HepG2 (cell line): ENCODE measurements around the gene KRT15. TPM values are rescaled to one million over a fixed set of nuclear protein-coding genes. Genes with fewer than 3 reads are reported as not detected.

Experiments used
- HDAC1 ChIP-seq: sonication (generic); formaldehyde crosslinking; IDR thresholded peaks from 2 replicates; pipeline ENCODE4 v1.5.1; 2020; ENCODE audit warnings: mild to moderate bottlenecking, missing genetic modification reagents
- HNRNPH1 ChIP-seq: fragments of 200-400 bp; formaldehyde crosslinking; optimal IDR thresholded peaks from 2 replicates; pipeline ENCODE3; 2017; ENCODE audit warnings: mild to moderate bottlenecking, low read depth, low read length
- IRF9 ChIP-seq: sonication (generic); formaldehyde crosslinking; IDR thresholded peaks from 2 replicates; pipeline ENCODE4 v1.8.0; 2022; ENCODE audit warnings: missing genetic modification reagents, mild to moderate bottlenecking, borderline replicate concordance
- KAT7 ChIP-seq: IDR thresholded peaks from 2 replicates; pipeline ENCODE4 v1.6.1; 2018; ENCODE audit warnings: borderline replicate concordance, missing compliant biosample characterization
- RAD21 ChIP-seq: fragments of 450-650 bp; formaldehyde crosslinking; IDR thresholded peaks from 2 replicates; pipeline ENCODE4 v1.5.0; 2020; ENCODE audit warnings: mild to moderate bottlenecking
- SAFB2 ChIP-seq: sonication (generic); formaldehyde crosslinking; IDR thresholded peaks from 2 replicates; pipeline ENCODE4 v1.5.1; 2020; ENCODE audit warnings: missing genetic modification reagents, low read depth, mild to moderate bottlenecking, borderline replicate concordance
- SNAI1 ChIP-seq: sonication (generic); formaldehyde crosslinking; IDR thresholded peaks from 2 replicates; pipeline ENCODE4 v1.5.0; 2020; ENCODE audit warnings: mild to moderate bottlenecking, missing genetic modification reagents, borderline replicate concordance
- ZNF777 ChIP-seq: sonication (generic); formaldehyde crosslinking; IDR thresholded peaks from 2 replicates; pipeline ENCODE4 v1.4.0; 2020; ENCODE audit warnings: missing genetic modification reagents
- ZNF792 ChIP-seq: IDR thresholded peaks from 2 replicates; pipeline ENCODE4 v1.6.1; 2016
- polyA plus RNA-seq, 8 experiments: library from polyadenylated mRNA; depleted of rRNA in 3 of 8; stranded (reverse) in 7 of 8; unstranded in 1 of 8; fragments of >200 nt; fragmentation: Illumina TruSeq in 4 of 8; extraction: Trizol in 4 of 8; gene quantifications; 2 replicates each; pipeline versions ENCODE4 v1.2.1 to v1.2.3, GENCODE V29; 2011 to 2016; ENCODE audit warnings: low read depth in 4 of 8, missing spikeins in 1 of 8, mixed read lengths in 1 of 8; ENCODE audit not compliant: insufficient read depth in 1 of 8
- total RNA-seq, 5 experiments: library from RNA; depleted of rRNA; stranded (reverse); fragments of >200 nt; fragmentation: Illumina TruSeq; extraction: Trizol; gene quantifications; 2 replicates each; pipeline ENCODE4 v1.2.3, GENCODE V29; 2016; ENCODE audit warnings: low read depth in 1 of 5
- TF ChIP-seq, protein P1 (sequence below), 2 experiments: sonication (generic) in 1 of 2; formaldehyde crosslinking in 1 of 2; IDR thresholded peaks; 2 replicates each; pipeline versions ENCODE4 v1.4.0 to v1.6.1; 2016 to 2020; ENCODE audit warnings: borderline replicate concordance in 1 of 2, low read depth in 1 of 2, mild to moderate bottlenecking in 1 of 2, missing genetic modification reagents in 1 of 2

KRT15 gene
- total and polyA plus RNA-seq, 2 of the 13 experiments (the other 11 are each of a cell fraction or from before 2014, with no cell fraction given), result 0.46 to 0.63 TPM

GRCh38 chr17:41547378-41547841 lies 28.7 kb upstream of the KRT15 start (continued):
- TF ChIP-seq KAT7 (CRISPR knock-in tag), result no peak
- TF ChIP-seq, protein P1, sequence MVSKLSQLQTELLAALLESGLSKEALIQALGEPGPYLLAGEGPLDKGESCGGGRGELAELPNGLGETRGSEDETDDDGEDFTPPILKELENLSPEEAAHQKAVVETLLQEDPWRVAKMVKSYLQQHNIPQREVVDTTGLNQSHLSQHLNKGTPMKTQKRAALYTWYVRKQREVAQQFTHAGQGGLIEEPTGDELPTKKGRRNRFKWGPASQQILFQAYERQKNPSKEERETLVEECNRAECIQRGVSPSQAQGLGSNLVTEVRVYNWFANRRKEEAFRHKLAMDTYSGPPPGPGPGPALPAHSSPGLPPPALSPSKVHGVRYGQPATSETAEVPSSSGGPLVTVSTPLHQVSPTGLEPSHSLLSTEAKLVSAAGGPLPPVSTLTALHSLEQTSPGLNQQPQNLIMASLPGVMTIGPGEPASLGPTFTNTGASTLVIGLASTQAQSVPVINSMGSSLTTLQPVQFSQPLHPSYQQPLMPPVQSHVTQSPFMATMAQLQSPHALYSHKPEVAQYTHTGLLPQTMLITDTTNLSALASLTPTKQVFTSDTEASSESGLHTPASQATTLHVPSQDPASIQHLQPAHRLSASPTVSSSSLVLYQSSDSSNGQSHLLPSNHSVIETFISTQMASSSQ (IDR thresholded peaks at IDR 0.05; ENCODE audit: low read depth), result no peak
- TF ChIP-seq, protein P1 (CRISPR knock-in tag; IDR thresholded peaks at IDR 0.05; ENCODE audit: borderline replicate concordance), result no peak
- no peak for TF ChIP-seq SAFB2 (CRISPR knock-in tag)
- no peak for TF ChIP-seq IRF9 (CRISPR knock-in tag)
- TF ChIP-seq RAD21 (CRISPR knock-in tag), result no peak
- no peak for TF ChIP-seq HDAC1 (CRISPR knock-in tag)
- TF ChIP-seq ZNF792 (CRISPR knock-in tag), result no peak
- TF ChIP-seq ZNF777, result no peak
- no peak for TF ChIP-seq SNAI1 (CRISPR knock-in tag)
- no peak for TF ChIP-seq HNRNPH1
- TF ChIP-seq, all 625 proteins: peak for 0
